NCI-H1694 treated with DMSO at 0.1 percent for 48 hours (cell line): ENCODE data around the gene FILIP1.

Experiments used
- DNase-seq: peaks from one replicate; lab custom pipeline; 2025; lab: John Stamatoyannopoulos, UW

FILIP1 gene

GRCh38 chr6:75381877-75382633, 111.5 kb downstream of the FILIP1 start:
- DNase-seq: peak; percentile 17

GRCh38 chr6:75379536-75379935, 114.1 kb downstream of the FILIP1 start:
- no peak for DNase-seq

- no peak for DNase-seq
These were observed 115.5 kb downstream of the FILIP1 start for GRCh38 chr6:75378101-75378500.

- DNase-seq: no peak
These were observed 116.2 kb downstream of the FILIP1 start for GRCh38 chr6:75377386-75377785.

- no peak for DNase-seq
These were observed 117.1 kb downstream of the FILIP1 start for GRCh38 chr6:75376347-75377024.

GRCh38 chr6:75374961-75375400, 118.6 kb downstream of the FILIP1 start:
- no peak for DNase-seq

- no peak for DNase-seq
These were observed 120.7 kb downstream of the FILIP1 start for GRCh38 chr6:75372884-75373283.

- DNase-seq: no peak
These were observed 123.6 kb downstream of the FILIP1 start for GRCh38 chr6:75370011-75370410.

- DNase-seq: no peak
These were observed 124.7 kb downstream of the FILIP1 start for GRCh38 chr6:75368864-75369402.

- DNase-seq: no peak
These were observed 125.3 kb downstream of the FILIP1 start for GRCh38 chr6:75368151-75368779.

- no peak for DNase-seq
These were observed 130.3 kb downstream of the FILIP1 start for GRCh38 chr6:75363304-75363703.

- DNase-seq: no peak
These were observed 140.0 kb downstream of the FILIP1 start for GRCh38 chr6:75353644-75354043.

GRCh38 chr6:75351570-75351969, 142.0 kb downstream of the FILIP1 start:
- DNase-seq: no peak

- DNase-seq: no peak
These were observed 142.8 kb downstream of the FILIP1 start for GRCh38 chr6:75350808-75351207.

GRCh38 chr6:75350156-75350555, 143.4 kb downstream of the FILIP1 start:
- no peak for DNase-seq

- DNase-seq: no peak
These were observed 144.2 kb downstream of the FILIP1 start for GRCh38 chr6:75349262-75349984.

- no peak for DNase-seq
These were observed 144.7 kb downstream of the FILIP1 start for GRCh38 chr6:75348882-75349261.

GRCh38 chr6:75347898-75348610, 145.5 kb downstream of the FILIP1 start:
- no peak for DNase-seq

GRCh38 chr6:75345413-75345812, 148.2 kb downstream of the FILIP1 start:
- DNase-seq: no peak

GRCh38 chr6:75344455-75344854, 149.1 kb downstream of the FILIP1 start:
- DNase-seq: no peak

- no peak for DNase-seq
These were observed 149.6 kb downstream of the FILIP1 start for GRCh38 chr6:75344021-75344420.
